Measurements from ENCODE around the gene INTS2.
A peak's percentile ranks its signal among the peaks of the same experiment; 100 is the strongest.
"Not testable (repeated sequence)": the region's sequence is repeated elsewhere in the genome, so short reads cannot be mapped to it uniquely, and the experiment has no call there.

Gene INTS2

GRCh38 chr17:61839300-61839786 is 88.4 kb downstream of the INTS2 start:
- in situ Hi-C loops (cut with HindIII; ENCODE audit: low pct_unique_long_range_greater_than_20kb, low sequenced_read_pairs): no loop called here
- DNase-seq (ENCODE audit: low read depth in 1 of 2, low spot score in 1 of 2): no peak
- TF ChIP-seq JUND (IDR thresholded peaks at IDR 0.05; ENCODE audit: low read depth): no peak

- in situ Hi-C loops (cut with HindIII; ENCODE audit: low pct_unique_long_range_greater_than_20kb, low sequenced_read_pairs): no loop called here
- peak; percentile 38 to 79 for DNase-seq (ENCODE audit: low read depth in 1 of 2, low spot score in 1 of 2)
- no peak for TF ChIP-seq JUND (IDR thresholded peaks at IDR 0.05; ENCODE audit: low read depth)
Observed at GRCh38 chr17:61837175-61838051, 90.4 kb downstream of the INTS2 start.

- in situ Hi-C loops (cut with HindIII; ENCODE audit: low pct_unique_long_range_greater_than_20kb, low sequenced_read_pairs): no loop called here
- DNase-seq (ENCODE audit: low read depth in 1 of 2, low spot score in 1 of 2): no peak
- TF ChIP-seq JUND (IDR thresholded peaks at IDR 0.05; ENCODE audit: low read depth): no peak
Observed at GRCh38 chr17:61836266-61837174, 91.3 kb downstream of the INTS2 start.

- TF ChIP-seq JUND (IDR thresholded peaks at IDR 0.05; ENCODE audit: low read depth): no peak
- no peak for DNase-seq (ENCODE audit: low read depth in 1 of 2, low spot score in 1 of 2)
- in situ Hi-C loops (cut with HindIII; ENCODE audit: low pct_unique_long_range_greater_than_20kb, low sequenced_read_pairs): no loop called here
Observed at GRCh38 chr17:61835606-61836005, 92.2 kb downstream of the INTS2 start.

GRCh38 chr17:61834610-61835009 is 93.2 kb downstream of the INTS2 start:
- TF ChIP-seq JUND (IDR thresholded peaks at IDR 0.05; ENCODE audit: low read depth): no peak
- in situ Hi-C loops (cut with HindIII; ENCODE audit: low pct_unique_long_range_greater_than_20kb, low sequenced_read_pairs): no loop called here
- no peak for DNase-seq (ENCODE audit: low read depth in 1 of 2, low spot score in 1 of 2)

GRCh38 chr17:61833536-61834193 is 94.1 kb downstream of the INTS2 start:
- no peak for TF ChIP-seq JUND (IDR thresholded peaks at IDR 0.05; ENCODE audit: low read depth)
- DNase-seq (ENCODE audit: low read depth in 1 of 2, low spot score in 1 of 2): peak in 1 of 2 experiments; percentile 10
- in situ Hi-C loops (cut with HindIII; ENCODE audit: low pct_unique_long_range_greater_than_20kb, low sequenced_read_pairs): no loop called here

- no peak for TF ChIP-seq JUND (IDR thresholded peaks at IDR 0.05; ENCODE audit: low read depth)
- DNase-seq (ENCODE audit: low read depth in 1 of 2, low spot score in 1 of 2): no peak
- in situ Hi-C loops (cut with HindIII; ENCODE audit: low pct_unique_long_range_greater_than_20kb, low sequenced_read_pairs): no loop called here
Observed at GRCh38 chr17:61832463-61832862, 95.3 kb downstream of the INTS2 start.

- TF ChIP-seq JUND (IDR thresholded peaks at IDR 0.05; ENCODE audit: low read depth): no peak
- in situ Hi-C loops (cut with HindIII; ENCODE audit: low pct_unique_long_range_greater_than_20kb, low sequenced_read_pairs): no loop called here
- DNase-seq (ENCODE audit: low read depth in 1 of 2, low spot score in 1 of 2): no peak
Observed at GRCh38 chr17:61831099-61831498, 96.7 kb downstream of the INTS2 start.

GRCh38 chr17:61828694-61829093 is 99.1 kb downstream of the INTS2 start:
- no peak for TF ChIP-seq JUND (IDR thresholded peaks at IDR 0.05; ENCODE audit: low read depth)
- DNase-seq (ENCODE audit: low read depth in 1 of 2, low spot score in 1 of 2): no peak
- in situ Hi-C loops (cut with HindIII; ENCODE audit: low pct_unique_long_range_greater_than_20kb, low sequenced_read_pairs): no loop called here

- no peak for DNase-seq (ENCODE audit: low read depth in 1 of 2, low spot score in 1 of 2)
Observed at GRCh38 chr17:61827649-61828395, 100.0 kb downstream of the INTS2 start.

GRCh38 chr17:61826866-61827265 is 100.9 kb downstream of the INTS2 start:
- DNase-seq (ENCODE audit: low read depth in 1 of 2, low spot score in 1 of 2); in situ Hi-C loops (cut with HindIII; ENCODE audit: low pct_unique_long_range_greater_than_20kb, low sequenced_read_pairs): not testable (repeated sequence)

More at GRCh38 chr17:61827649-61828395, 100.0 kb downstream of the INTS2 start:
- in situ Hi-C loops (cut with HindIII; ENCODE audit: low pct_unique_long_range_greater_than_20kb, low sequenced_read_pairs): no loop called here
- no peak for TF ChIP-seq JUND (IDR thresholded peaks at IDR 0.05; ENCODE audit: low read depth)

GRCh38 chr17:61826198-61826597 is 101.6 kb downstream of the INTS2 start:
- in situ Hi-C loops (cut with HindIII; ENCODE audit: low pct_unique_long_range_greater_than_20kb, low sequenced_read_pairs): not testable (repeated sequence)

More at GRCh38 chr17:61826198-61826597, 101.6 kb downstream of the INTS2 start:
- not testable (repeated sequence) for DNase-seq (ENCODE audit: low read depth in 1 of 2, low spot score in 1 of 2)
